TTC549 (cell line): ENCODE results near the gene FARP1.

ENCODE experiments used
- FAIRE-seq: peaks from 2 replicates; lab custom pipeline; 2012; peaks lifted over from hg19 to GRCh38; lab: Jason Lieb, UNC

The FARP1 gene

DNA sequence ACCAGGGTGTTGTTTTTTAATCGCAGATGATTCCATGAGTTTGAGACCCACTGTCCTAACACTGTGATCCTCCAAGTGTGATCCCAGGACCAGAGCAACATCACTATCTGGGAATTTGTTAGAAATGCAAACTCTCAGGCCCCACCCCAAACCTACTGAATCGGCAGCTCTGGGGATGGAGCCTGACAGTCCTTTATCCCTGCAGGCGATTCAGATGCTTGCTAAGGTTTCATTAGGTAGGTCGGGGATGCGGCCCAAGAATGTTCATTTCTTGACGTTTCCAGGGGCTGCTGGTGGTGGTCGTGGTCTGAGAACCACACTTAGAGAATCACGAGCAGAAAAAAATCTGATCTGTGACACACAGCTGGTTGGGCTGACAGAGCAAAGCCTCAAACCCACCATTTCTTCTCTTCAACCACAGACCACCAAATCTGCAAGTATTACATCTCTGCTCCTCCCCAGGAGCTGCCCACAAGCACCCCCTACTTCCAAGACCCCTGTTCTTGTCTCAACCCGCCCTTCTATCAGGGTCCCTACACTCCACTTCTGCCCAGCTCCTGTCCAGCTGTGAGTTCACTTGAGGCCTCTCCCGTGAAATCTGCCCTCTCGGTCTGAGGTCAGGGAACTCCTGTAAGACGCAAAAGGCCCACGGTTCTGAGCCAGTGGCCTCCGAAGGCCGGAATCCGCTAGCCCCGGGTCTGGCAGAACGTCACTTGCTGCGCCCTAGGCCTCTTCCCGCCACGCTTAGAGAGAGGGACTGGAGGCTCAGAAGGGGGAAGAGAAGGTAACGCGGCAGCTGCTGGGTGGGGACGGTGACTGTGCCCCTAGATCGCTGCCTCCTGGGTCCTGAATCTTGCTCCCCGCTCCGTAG lies 1.1 kb upstream of the FARP1 start:
- no peak for FAIRE-seq

DNA sequence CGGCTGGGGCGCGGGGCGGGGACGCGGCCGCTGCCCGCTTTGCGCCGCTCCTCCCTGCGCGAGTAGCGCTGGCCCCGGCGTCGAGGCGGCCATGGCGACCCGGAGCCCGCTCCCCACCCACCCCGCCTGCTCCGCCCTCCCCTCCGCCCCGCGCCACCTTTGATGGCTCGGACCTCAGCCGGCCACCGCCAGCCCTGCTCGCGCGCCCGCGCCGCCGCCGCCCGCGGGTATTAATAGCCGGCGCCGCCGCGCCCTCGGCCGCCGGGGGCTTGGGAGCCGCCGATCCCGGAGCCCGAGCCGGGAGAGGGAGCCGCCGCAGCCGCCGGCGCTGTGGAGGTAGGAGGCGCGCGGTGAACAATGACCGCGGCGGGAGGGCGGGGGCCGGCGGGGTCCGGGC lies 261 bp downstream of the FARP1 start:
- FAIRE-seq = no peak

GRCh38 chr13:98143601-98144026 lies 720 bp downstream of the FARP1 start:
- FAIRE-seq = no peak

- no peak for FAIRE-seq
These were observed 1.3 kb downstream of the FARP1 start for GRCh38 chr13:98144027-98144741.

- no peak for FAIRE-seq
These were observed 2.0 kb downstream of the FARP1 start for GRCh38 chr13:98144801-98145350.

DNA sequence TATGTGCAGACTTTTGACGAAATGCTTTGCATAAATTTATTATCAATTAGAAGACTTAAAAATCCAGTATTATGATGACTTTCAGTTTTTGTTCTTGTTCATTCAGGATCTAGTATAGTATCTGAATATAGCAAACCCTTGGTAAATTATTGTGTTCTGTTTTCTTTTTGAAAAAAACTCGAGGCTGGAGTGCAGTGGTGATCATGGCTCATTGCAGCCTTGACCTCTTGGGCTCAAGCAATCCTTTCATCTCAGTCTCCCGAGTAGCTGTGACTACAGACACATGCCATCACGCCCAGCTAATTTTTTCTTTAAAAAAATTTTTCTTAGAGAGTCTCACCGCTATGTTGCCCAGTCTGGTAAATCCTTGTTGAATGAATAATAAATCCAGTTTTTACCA lies 4.6 kb downstream of the FARP1 start:
- no peak for FAIRE-seq

DNA sequence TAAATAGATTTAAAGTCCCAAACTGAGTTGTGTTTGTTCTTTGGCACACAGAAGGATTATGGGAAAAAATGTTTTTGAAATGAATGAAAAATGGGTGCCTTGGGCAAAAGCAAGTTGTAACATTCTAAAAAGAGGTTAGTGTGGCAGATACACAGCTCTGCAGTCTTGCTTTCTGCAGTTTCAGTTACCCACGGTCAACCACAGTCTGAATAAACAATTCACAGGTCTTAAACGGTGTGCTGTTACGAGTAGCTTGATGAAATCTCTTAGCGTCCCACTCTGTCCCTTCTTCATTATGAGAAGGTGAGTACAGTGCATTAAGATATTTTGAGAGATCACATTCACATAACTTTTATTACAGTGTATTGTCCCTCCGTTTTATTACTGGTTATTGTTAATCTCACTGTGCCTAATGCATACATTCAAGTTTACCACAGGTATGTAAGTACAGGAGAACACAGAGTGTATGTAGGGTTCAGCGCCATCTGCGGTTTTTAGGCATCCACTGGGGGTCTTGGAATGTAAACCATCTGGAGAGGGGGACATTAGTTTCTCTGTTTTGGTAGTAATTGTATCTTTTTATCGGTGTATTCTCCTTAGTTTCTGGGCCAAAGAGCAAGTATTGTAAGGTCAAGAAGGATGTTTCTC lies 8.1 kb downstream of the FARP1 start:
- no peak for FAIRE-seq

DNA sequence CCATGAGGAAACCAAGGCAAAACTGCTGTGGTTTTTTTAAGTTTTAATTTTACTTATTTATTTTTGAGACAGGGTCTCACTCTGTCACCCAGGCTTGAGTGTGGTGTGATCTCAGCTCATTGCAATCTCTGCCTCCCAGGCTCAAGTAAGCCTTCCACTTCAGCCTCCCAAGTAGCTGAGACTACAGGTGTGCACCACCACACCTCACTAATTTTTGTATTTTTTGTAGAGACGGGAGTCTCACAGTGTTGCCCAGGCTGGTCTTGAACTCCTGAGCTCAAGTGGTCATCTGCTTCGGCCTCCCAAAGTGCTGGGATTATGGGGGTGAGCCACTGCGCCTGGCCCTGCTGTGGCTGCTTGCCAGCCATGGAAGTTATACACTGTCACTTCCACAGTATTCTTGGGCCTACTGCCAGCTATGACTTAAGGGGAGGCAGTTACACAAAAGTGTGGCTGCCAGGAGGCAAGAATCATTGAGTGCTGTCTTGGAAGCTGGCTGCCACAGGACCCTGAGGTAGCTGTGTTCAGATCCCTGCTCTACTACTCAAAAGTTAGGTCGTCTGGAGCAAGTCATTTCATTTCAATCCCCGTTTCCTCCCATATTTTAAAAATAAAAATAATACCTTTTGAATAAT lies 12.7 kb downstream of the FARP1 start:
- FAIRE-seq = no peak

DNA sequence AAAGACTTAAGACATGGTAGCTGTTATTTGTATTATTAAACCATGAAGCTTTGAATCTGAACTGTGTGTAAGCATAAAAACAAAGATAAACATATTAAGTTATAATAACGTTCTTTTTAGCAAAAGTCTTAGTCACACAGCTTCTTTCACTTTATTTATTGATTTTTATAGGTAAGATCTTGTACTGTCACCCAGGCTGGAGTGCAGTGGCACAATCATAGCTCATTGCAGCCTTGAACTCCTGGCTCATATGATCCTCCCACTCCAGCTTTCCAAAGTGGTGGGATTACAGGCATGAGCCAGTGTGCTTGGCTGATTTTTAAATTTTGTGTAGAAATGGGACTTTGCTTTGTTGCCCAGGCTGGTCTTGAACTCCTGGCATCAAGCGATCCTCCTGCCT lies 13.4 kb downstream of the FARP1 start:
- FAIRE-seq = no peak

GRCh38 chr13:98157188-98157587 lies 14.3 kb downstream of the FARP1 start:
- no peak for FAIRE-seq

- no peak for FAIRE-seq
These were observed 14.7 kb downstream of the FARP1 start for GRCh38 chr13:98157609-98158008.

DNA sequence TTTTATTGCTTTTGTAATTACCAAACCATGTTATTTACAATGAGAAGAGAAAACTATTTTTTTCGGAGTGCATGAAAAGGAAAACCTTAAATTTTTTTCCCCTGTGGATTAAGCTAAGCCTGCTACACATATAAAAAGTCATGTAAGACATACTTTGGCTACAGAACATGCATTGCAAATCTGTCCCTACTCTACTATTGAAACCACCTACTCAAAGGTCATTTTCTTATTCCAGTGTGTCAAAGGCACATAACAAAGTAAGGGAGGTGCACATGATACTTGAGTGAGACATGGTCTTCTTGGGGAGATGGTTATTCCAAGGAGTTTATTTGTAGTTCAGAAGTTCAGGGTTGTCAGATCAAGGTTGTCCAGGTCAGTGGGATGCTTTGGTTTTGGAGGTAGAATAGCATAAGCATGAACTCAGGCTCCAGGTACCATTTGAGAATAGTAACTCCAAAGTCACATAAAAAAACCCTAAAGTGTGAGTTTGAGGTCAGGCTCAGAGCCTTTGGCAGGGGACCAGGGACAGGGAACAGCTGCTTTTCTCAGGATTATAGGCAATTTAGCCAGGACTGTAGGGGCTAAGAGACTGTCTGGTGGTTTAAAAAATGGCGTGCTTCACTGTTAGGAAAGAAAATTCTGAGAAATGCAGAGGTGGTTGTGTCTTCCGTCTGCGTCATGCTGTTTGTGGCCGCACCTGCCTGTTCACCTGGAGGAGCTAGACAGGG lies 15.4 kb downstream of the FARP1 start:
- no peak for FAIRE-seq

- FAIRE-seq = no peak
These were observed 20.0 kb downstream of the FARP1 start for GRCh38 chr13:98162935-98163334.

DNA sequence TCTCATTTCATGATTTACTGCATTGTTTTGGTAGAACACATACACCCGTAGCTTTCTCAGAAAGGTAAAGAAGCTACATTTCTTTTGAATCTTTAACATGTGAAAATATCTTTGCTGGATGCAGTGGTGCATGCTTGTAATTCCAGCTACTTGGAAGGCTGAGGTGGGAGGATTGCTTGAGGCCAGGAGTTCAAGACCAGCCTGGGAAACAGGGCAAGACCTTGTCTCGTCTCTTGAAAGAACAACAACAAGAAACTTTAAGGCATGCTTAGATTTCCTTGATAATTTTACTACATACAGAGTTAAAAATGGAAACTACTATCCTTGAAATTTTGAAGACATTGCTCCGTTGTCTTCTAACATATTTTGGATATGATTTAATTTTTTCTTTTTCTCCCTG lies 26.4 kb downstream of the FARP1 start:
- FAIRE-seq = no peak

DNA sequence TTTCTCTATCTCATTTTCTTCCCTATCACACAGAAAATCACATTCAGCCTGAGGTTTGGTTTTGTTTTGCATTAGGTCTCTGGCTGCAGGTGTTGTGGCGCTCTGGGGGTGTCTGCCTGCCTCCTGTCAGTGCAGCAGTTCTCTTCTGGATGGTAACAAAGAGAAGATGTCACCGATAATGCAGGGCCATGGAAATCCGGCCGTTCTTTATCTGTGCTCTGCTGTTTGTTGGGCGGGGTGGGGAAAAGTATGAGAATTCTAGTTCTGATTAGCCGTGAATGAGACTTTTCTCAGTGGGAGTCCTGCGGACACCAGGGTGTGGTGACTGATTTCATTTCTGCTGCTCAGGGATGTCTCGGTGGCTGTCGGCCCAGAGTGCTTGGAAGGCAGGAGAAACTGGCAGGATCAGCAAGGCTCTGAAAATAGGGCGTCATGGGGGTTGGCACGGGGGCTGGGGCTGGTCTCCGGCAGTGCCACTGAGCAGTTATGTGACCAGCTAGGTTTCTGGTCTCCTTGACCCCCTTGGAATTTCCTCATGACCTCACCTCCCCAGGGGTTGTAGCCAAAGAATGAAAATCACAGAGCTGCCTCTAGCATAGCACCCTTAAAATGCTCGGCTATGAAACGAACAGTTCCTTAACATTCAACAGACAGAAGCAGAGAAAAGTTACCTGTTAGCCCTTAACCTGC lies 29.2 kb downstream of the FARP1 start:
- FAIRE-seq = no peak

- no peak for FAIRE-seq
These were observed 29.9 kb downstream of the FARP1 start for GRCh38 chr13:98172590-98173422.

GRCh38 chr13:98173431-98174152 lies 30.7 kb downstream of the FARP1 start:
- no peak for FAIRE-seq

DNA sequence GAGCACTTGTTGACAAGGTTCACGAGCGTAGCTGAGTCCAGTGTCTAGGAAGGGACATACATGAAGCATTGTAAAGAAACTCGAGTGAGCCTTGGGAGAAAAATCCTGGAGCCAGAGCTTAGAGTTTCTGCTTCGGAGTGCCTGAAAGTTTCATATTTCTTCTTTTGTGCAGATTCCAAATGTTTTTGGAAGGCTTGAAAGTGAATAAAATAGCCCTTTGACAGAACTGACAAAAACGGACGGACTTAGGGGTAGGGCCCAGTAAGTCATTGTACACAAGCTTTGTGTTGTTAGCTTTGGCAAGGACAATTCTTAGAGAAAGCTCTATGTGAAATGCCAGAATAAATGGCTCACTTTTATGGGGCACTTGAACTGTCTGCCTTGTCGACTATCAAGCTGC lies 31.4 kb downstream of the FARP1 start:
- no peak for FAIRE-seq

- no peak for FAIRE-seq
These were observed 32.1 kb downstream of the FARP1 start for GRCh38 chr13:98175043-98175442.
